ENCODE data around the gene KCTD11.
A peak's percentile ranks its signal among the peaks of the same experiment; 100 is the strongest.

DNA sequence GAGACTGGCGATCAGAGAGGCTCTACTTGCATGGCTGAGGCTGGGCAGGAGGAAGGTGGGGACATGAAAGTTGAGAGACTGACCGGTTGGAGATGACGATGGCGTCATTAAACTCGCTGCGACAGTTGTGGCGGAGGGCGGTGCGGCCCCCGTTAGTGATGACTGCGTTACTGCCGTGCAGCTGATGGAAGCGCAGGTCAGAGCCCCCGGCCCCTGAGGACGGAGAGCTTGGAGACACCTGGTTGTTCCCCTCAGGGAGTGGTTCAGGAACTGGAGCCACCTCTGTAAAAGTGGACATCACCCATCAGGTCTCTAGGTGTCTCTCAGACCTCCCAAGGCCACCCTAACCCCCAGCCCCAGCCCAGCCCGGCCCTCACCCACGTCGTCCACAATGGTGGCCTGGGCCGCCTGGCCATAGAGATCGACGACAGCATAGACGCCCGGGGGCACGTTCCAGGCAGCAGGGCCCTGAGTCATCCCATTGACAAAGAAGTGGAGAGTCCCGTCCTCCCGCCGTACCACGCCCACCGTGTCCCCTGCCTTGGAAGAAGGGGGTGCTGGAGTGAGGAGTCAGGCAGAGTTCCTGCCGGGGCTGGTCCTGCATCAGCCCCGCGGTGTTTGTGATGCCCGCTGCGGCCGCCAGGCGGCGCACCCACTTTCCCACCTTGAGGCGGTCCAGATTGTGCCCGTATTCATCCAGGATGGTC lies 28.1 kb upstream of the KCTD11 start:
- TF ChIP-seq CTCF (IDR thresholded peaks at IDR 0.05): peak in 5 of 7 experiments; percentile 46 to 87 (median 84)
- no peak for TF ChIP-seq POLR2A (IDR thresholded peaks at IDR 0.05)
- no peak for TF ChIP-seq POLR2AphosphoS5 (IDR thresholded peaks at IDR 0.05)
- TF ChIP-seq EP300 (IDR thresholded peaks at IDR 0.05): no peak
